Measurements from ENCODE around the gene ACTN4. TPM values are rescaled to one million over a fixed set of nuclear protein-coding genes. Genes with fewer than 3 reads are reported as not detected.
A peak's percentile ranks its signal among the peaks of the same experiment; 100 is the strongest.

Gene ACTN4
- total RNA-seq, 2 experiments from 2014 or later: 86.8 to 178 TPM

DNA sequence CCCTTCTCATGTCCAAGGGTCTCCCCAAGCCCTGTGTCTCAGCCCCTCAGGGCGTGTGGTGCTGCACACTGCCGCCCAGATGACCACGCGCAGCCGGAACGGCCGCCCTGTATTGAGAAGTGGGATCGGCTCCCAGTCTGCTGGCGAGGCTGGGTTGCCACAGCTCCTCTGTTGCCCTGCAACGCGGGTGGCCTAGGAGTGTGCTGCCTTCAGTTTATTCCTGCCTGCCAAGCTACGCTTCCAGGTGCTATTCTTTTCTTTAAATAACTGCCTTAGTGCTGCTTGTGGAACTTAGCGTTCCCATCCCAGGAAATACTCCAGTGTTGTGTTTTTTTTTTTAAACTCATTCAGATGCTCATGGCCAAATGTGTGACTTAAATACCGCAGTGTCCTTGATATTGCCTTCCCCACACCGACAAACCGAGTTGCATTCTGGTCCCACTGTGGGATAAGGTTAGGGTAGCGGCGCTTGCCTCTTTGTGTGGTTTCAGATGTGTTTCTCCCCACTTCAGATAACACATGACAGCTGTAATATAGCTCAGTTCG, 16.6 kb downstream of the ACTN4 start:
- no TSS peak for BruUV-seq (replicated peaks)
- ChIA-PET POLR2A (interaction anchor here (0.8 to 1.1 kb wide), 2 partner anchors 22 to 241 kb away, joined by 4 read pairs; no protein-coding TSS in a partner anchor), CTCF (ENCODE audit: unreplicated experiment) (no interaction called here)
- DNase-seq (ENCODE audit: low spot score): no peak
- no peak for TF ChIP-seq EZH2phosphoT487 (IDR thresholded peaks at IDR 0.05; ENCODE audit: borderline replicate concordance, low read depth, low read length)
- TF ChIP-seq, protein P1, sequence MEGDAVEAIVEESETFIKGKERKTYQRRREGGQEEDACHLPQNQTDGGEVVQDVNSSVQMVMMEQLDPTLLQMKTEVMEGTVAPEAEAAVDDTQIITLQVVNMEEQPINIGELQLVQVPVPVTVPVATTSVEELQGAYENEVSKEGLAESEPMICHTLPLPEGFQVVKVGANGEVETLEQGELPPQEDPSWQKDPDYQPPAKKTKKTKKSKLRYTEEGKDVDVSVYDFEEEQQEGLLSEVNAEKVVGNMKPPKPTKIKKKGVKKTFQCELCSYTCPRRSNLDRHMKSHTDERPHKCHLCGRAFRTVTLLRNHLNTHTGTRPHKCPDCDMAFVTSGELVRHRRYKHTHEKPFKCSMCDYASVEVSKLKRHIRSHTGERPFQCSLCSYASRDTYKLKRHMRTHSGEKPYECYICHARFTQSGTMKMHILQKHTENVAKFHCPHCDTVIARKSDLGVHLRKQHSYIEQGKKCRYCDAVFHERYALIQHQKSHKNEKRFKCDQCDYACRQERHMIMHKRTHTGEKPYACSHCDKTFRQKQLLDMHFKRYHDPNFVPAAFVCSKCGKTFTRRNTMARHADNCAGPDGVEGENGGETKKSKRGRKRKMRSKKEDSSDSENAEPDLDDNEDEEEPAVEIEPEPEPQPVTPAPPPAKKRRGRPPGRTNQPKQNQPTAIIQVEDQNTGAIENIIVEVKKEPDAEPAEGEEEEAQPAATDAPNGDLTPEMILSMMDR (conservative IDR thresholded peaks at IDR 0.05; ENCODE audit: low read length): no peak
- Histone ChIP-seq H3K9me2 (ENCODE audit: insufficient read depth, low read length) (no peaks in the 10 kb centered on the region), H3K4me2 (ENCODE audit: low read length) (peak overlapping the region; percentile 53), H3K79me2 (ENCODE audit: insufficient read depth, low read depth, low read length) (peaks cover 48% of the 10 kb centered on the region; the same call in 1 of the 2 replicates), H3K4me3 (ENCODE audit: low read depth, low read length, poor library complexity, severe bottlenecking) (no peak overlapping the region), H2AFZ (ENCODE audit: low read length) (no peak overlapping the region), H3K36me3 (ENCODE audit: insufficient read depth, low read length) (peaks cover 7% of the 10 kb centered on the region; the same call in 1 of the 2 replicates), H4K20me1 (ENCODE audit: insufficient read depth, low read length) (peaks cover 6% of the 10 kb centered on the region; the same call in 1 of the 2 replicates), H3K27ac (ENCODE audit: low read depth, low read length, poor library complexity, severe bottlenecking) (no peak overlapping the region), H3K4me1 (ENCODE audit: insufficient read depth, low read length, poor library complexity, severe bottlenecking) (peaks cover 46% of the 10 kb centered on the region), H3K9me3 (ENCODE audit: low read length) (no peaks in the 10 kb centered on the region)
- intact Hi-C loops (cut with micrococcal nuclease; ENCODE audit: unreplicated experiment): no loop called here

DNA sequence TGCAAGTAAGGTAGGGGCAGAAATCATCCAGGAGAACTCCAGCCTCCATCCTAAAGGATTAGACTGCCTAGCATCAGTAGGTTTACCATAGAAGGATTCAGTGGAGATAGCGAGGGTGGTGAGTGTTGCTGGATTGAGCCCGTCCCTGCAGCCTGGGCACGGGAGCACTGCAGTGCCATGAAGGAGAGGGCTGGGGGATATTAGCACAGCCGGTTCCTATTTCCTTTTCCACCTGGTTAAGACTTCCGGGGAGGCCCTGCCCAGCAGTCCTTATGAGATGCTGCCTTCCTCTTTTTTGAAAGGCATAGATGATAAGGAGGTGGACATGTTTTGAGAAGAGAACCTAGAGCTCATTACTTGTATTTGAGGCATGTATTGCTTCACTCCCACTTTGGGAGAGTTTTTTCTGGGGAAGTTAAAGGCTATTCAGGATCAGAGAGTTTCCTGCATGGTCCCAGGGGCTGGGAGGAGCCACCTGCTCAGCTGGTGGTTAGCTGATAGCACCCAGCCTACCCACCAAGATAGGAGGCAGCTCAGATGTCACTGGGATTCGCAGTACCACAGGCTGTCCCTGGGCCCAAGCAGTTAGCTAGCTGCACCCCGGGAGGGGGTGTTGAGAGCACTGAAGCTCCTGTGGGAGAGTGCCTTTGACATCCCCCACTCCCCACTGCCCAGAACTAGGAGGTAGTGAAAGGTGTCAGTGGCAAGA, 17.2 kb downstream of the ACTN4 start:
- BruUV-seq (replicated peaks): no TSS peak
- peak; percentile 37 for DNase-seq (ENCODE audit: low spot score)
- Histone ChIP-seq H3K9me2 (ENCODE audit: insufficient read depth, low read length) (no peaks in the 10 kb centered on the region), H3K9me3 (ENCODE audit: low read length) (no peaks in the 10 kb centered on the region), H3K4me2 (ENCODE audit: low read length) (peak overlapping the region; percentile 53), H3K36me3 (ENCODE audit: insufficient read depth, low read length) (peaks cover 7% of the 10 kb centered on the region; the same call in 1 of the 2 replicates), H3K4me1 (ENCODE audit: insufficient read depth, low read length, poor library complexity, severe bottlenecking) (peaks cover 46% of the 10 kb centered on the region), H4K20me1 (ENCODE audit: insufficient read depth, low read length) (peaks cover 6% of the 10 kb centered on the region; the same call in 1 of the 2 replicates), H3K4me3 (ENCODE audit: low read depth, low read length, poor library complexity, severe bottlenecking) (no peak overlapping the region), H3K27ac (ENCODE audit: low read depth, low read length, poor library complexity, severe bottlenecking) (no peak overlapping the region), H3K79me2 (ENCODE audit: insufficient read depth, low read depth, low read length) (peaks cover 47% of the 10 kb centered on the region; the same call in 1 of the 2 replicates), H2AFZ (ENCODE audit: low read length) (no peak overlapping the region)
- CTCF ChIA-PET (ENCODE audit: unreplicated experiment): interaction anchor here (0.6 kb wide), 1 partner anchor 48 kb away, joined by 3 read pairs; no protein-coding TSS in a partner anchor
- intact Hi-C loops (cut with micrococcal nuclease; ENCODE audit: unreplicated experiment): no loop called here
- POLR2A ChIA-PET: interaction anchor here (0.6 to 1.1 kb wide), 3 partner anchors 17 to 240 kb away, joined by 3 to 4 read pairs (median 4); partner anchors contain the start of gene ACTN4
- TF ChIP-seq, protein P1 (conservative IDR thresholded peaks at IDR 0.05; ENCODE audit: low read length): no peak
- no peak for TF ChIP-seq EZH2phosphoT487 (IDR thresholded peaks at IDR 0.05; ENCODE audit: borderline replicate concordance, low read depth, low read length)
